DLD1 (cell line): Measurements from ENCODE around the gene BNIP1.

Experiments used
- in situ Hi-C: cut with HindIII; loops from 2 replicates; pipeline ENCODE4 v1.10.0; 2017; ENCODE audit warnings: low sequenced_read_pairs

BNIP1 gene

DNA sequence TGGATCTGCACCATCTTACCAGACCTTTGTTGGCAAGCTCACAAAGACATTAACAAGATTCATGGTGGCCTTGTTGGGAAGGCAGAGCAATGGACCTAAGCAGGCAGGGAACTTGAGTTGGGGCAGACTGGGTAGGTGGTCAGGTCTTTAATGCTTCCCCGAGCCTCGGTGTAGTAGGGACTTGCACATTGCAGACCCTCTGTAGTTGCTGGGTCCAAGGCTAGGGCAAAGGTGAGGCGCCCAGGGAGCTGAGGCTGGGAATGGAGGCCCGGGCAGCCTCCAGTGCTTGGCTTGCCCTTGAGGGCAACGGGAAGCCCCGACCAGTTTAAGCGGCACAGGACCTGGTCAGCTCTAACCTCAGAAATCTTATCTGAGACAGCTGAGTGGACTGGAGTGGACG is 66.5 kb downstream of the BNIP1 start:
- in situ Hi-C loops: no loop called here

DNA sequence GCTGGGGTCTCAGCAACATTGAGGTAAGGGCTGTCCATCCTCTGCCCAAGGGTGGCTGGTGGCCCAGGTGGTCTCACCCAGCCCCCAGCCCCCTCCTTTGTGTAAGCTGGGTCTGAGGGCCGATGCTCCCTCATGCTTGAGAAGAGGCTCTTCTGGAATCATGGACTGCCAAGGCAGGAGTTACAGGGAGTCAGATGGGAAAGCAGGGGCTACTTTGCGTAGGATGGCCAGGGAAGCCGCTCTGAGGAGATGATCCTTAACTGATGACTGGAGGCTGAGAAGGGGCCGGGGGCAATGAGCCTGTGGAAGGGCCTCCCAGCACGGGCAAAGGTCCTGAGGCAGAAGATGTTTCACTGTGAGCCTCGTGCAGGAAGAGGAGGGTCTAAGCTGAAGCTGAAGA is 67.0 kb downstream of the BNIP1 start:
- in situ Hi-C loops: no loop called here

DNA sequence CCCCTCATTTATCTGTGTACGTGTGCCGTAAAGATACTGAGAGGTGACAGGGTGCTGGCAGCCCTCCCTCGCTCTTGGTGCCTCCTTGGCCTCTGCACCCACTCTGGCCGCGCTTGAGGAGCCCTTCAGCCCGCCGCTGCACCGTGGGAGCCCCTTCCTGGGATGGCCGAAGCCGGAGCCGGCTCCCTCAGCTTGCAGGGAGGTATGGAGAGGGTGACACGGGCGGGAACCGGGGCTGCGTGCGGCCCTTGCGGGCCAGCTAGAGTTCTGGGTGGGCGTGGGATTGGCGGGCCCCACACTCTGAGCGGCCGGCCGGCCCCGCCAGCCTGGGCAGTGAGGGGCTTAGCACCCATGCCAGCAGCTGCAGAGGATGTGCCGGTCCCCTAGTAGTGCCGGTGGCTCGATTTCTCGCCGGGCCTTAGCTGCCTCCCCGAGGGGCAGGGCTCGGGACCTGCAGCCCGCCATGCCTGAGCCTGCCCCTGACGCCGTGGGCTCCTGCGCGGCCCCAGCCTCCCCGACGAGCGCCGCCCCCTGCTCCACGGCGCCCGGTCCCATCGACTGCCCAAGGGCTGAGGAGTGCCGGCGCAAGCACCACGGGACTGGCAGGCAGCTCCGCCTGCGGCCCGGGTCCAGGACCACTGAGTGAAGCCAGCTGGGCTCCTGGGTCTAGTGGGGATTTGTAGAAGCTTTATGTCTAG is 69.1 kb downstream of the BNIP1 start:
- in situ Hi-C loops: no loop called here
